A673 (cell line): ENCODE results near the gene SRCAP. TPM values are rescaled to one million over a fixed set of nuclear protein-coding genes. Genes with fewer than 3 reads are reported as not detected.

Source experiments
- BruUV-seq: library from RNA; stranded (reverse); fragments of 400-500 nt; replicated peaks from 2 replicates; lab custom pipeline; 2021; lab: Mats Ljungman, UMichigan
- CTCF ChIA-PET: fragments of 300-600 bp; sonication (Branson Sonifier 250); formaldehyde crosslinking; loops from one replicate; lab custom pipeline; 2022; ENCODE audit warnings: antibody characterized with exemption; lab: Charles Lee
- POLR2A ChIA-PET: fragments of 300-600 bp; sonication (Branson Sonifier 250); formaldehyde crosslinking; loops from one replicate; lab custom pipeline; 2022; ENCODE audit warnings: antibody characterized with exemption; ENCODE audit not compliant: low non-redundant PET; lab: Charles Lee
- DNase-seq: peaks from one replicate; pipeline ENCODE4 v3.0.0-alpha.2; 2015; ENCODE audit warnings: low spot score
- H3K27ac ChIP-seq: fragments of 200-600 bp; sonication (generic); 2 replicates; pipeline ENCODE4 v1.5.1; 2016; ENCODE audit warnings: mixed run types, low read depth, mild to moderate bottlenecking, mixed read lengths, antibody characterized with exemption, low read length; ENCODE audit not compliant: poor library complexity, severe bottlenecking
- H3K27me3 ChIP-seq: fragments of 200-600 bp; sonication (generic); replicated peaks from 2 replicates; pipeline ENCODE4 v1.6.1; 2017; ENCODE audit warnings: mixed run types, low read depth, mild to moderate bottlenecking, mixed read lengths, antibody characterized with exemption, low read length; ENCODE audit not compliant: insufficient read depth, poor library complexity
- H3K36me3 ChIP-seq: fragments of 200-600 bp; sonication (generic); 2 replicates; pipeline ENCODE4 v1.6.1; 2016; ENCODE audit warnings: mixed run types, mild to moderate bottlenecking, mixed read lengths, antibody characterized with exemption, low read length; ENCODE audit not compliant: insufficient read depth, poor library complexity, severe bottlenecking
- H3K4me1 ChIP-seq: fragments of 200-600 bp; sonication (generic); 2 replicates; pipeline ENCODE4 v1.6.1; 2017; ENCODE audit warnings: mixed run types, mild to moderate bottlenecking, mixed read lengths, antibody characterized with exemption, low read length; ENCODE audit not compliant: insufficient read depth, poor library complexity, severe bottlenecking
- H3K4me3 ChIP-seq: fragments of 200-600 bp; sonication (generic); 2 replicates; pipeline ENCODE4 v1.5.1; 2016; ENCODE audit warnings: low read depth, mixed run types, mild to moderate bottlenecking, mixed read lengths, low read length; ENCODE audit not compliant: poor library complexity, severe bottlenecking
- H3K9me3 ChIP-seq: fragments of 200-600 bp; sonication (generic); 2 replicates; pipeline ENCODE4 v1.6.1; 2016; ENCODE audit warnings: mixed run types, low read depth, mild to moderate bottlenecking, mixed read lengths, antibody characterized with exemption, low read length; ENCODE audit not compliant: poor library complexity, severe bottlenecking
- CTCF ChIP-seq: fragments of 300-800, 200-600 bp; sonication (generic); conservative IDR thresholded peaks from 2 replicates; pipeline ENCODE4 v1.5.1; 2017; ENCODE audit warnings: low read depth, mild to moderate bottlenecking, antibody characterized with exemption, low read length, moderate library complexity, mixed read lengths
- EZH2 ChIP-seq: fragments of 200-600 bp; sonication (generic); IDR thresholded peaks from 2 replicates; pipeline ENCODE4 v1.6.1; 2017; ENCODE audit warnings: borderline replicate concordance, low read depth, mild to moderate bottlenecking, mixed read lengths, antibody characterized with exemption, low read length; ENCODE audit not compliant: poor library complexity, severe bottlenecking
- intact Hi-C: fragments of 100-400 bp; cut with micrococcal nuclease; formaldehyde crosslinking; loops from one replicate; pipeline ENCODE4 v1.10.0; 2022; ENCODE audit not compliant: unreplicated experiment
- total RNA-seq: library from RNA; stranded (reverse); gene quantifications from 2 replicates; pipeline ENCODE4 v1.2.3, GENCODE V29; 2021

The SRCAP gene
- total RNA-seq, 1 experiment from 2014 or later = 104 TPM

DNA sequence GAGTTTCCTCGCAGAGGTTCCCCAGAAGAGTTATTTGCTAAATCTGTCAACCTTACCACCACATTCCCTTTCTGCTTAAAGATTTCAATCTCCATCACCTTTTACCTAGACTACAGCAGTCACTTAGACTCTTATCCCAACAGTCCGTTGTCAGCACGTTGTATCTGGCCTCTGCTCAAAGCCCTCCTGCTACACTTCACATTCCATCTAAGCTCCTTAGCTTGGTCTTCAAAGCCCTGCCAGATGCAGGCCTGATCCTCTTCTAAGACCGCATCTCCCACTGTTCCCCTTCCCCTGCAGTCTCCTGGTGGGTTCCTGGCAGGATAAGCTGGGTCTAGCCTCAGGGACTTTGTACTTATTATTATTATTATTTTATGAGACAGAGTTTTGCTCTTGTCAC is 10.3 kb upstream of the SRCAP start:
- Histone ChIP-seq H3K27ac (no peak overlapping the region), H3K4me1 (peaks cover 3% of the 10 kb centered on the region), H3K36me3 (no peaks in the 10 kb centered on the region), H3K9me3 (no peaks in the 10 kb centered on the region), H3K27me3 (no peaks in the 10 kb centered on the region), H3K4me3 (no peak overlapping the region)
- intact Hi-C loops = loop anchor here (10.0 kb wide), 1 partner anchor 64 kb away; no protein-coding TSS in a partner anchor
- ChIA-PET POLR2A (no interaction called here), CTCF (no interaction called here)
- TF ChIP-seq EZH2 (no peak), CTCF (no peak)
- no peak for DNase-seq
- BruUV-seq = no TSS peak

DNA sequence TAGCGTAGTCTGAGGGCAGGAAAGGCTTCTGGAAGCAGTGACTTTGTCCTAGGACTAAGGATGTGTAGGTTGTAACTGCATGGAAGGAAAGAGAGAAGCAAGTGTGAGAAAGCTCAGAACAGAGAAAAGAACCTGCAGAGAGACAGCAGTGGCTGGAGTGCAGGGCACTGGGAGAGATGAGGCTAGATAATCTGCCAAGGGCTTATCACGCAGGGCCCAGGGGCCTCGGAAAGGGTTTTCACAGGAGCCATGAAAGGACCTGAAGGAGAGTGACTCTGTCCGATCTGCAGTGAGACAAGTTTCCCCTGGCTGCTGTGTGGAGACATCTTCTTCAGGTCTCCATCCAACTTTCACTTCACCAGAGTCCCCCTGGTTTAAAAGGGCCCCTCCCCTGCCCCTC is 7.1 kb upstream of the SRCAP start:
- peaks cover 4% of the 10 kb centered on the region for H3K4me1 ChIP-seq
- no peak overlapping the region for H3K4me3 ChIP-seq
- H3K36me3 ChIP-seq = no peaks in the 10 kb centered on the region
- no peak overlapping the region for H3K27ac ChIP-seq
- no peaks in the 10 kb centered on the region for H3K9me3 ChIP-seq
- no TSS peak for BruUV-seq
- DNase-seq = no peak
- intact Hi-C loops = loop anchor here (10.0 kb wide), 1 partner anchor 627 kb away; the partner anchor contains the start of gene ALDOA
- ChIA-PET POLR2A (no interaction called here), CTCF (no interaction called here)
- TF ChIP-seq EZH2 (no peak), CTCF (no peak)
- H3K27me3 ChIP-seq = no peaks in the 10 kb centered on the region

- no peaks in the 10 kb centered on the region for H3K36me3 ChIP-seq
- TF ChIP-seq EZH2 = no peak
- TF ChIP-seq CTCF = no peak
- BruUV-seq = no TSS peak
- no peak overlapping the region for H3K4me3 ChIP-seq
- DNase-seq = no peak
- no peaks in the 10 kb centered on the region for H3K9me3 ChIP-seq
- peaks cover 7% of the 10 kb centered on the region for H3K4me1 ChIP-seq
- CTCF ChIA-PET = no interaction called here
- POLR2A ChIA-PET = no interaction called here
- intact Hi-C loops = loop anchor here (10.0 kb wide), 1 partner anchor 628 kb away; the partner anchor contains the start of gene ALDOA
- H3K27me3 ChIP-seq = no peaks in the 10 kb centered on the region
- no peak overlapping the region for H3K27ac ChIP-seq
Observed at GRCh38 chr16:30692396-30693064, 6.4 kb upstream of the SRCAP start.
